ENCODE results near the gene APP. TPM values are rescaled to one million over a fixed set of nuclear protein-coding genes. Genes with fewer than 3 reads are reported as not detected.

APP gene
- total RNA-seq, 1 donor from 2014 or later = 257 TPM

- no peak for DNase-seq
These were observed 271.9 kb downstream of the APP start for GRCh38 chr21:25898671-25899070.

DNA sequence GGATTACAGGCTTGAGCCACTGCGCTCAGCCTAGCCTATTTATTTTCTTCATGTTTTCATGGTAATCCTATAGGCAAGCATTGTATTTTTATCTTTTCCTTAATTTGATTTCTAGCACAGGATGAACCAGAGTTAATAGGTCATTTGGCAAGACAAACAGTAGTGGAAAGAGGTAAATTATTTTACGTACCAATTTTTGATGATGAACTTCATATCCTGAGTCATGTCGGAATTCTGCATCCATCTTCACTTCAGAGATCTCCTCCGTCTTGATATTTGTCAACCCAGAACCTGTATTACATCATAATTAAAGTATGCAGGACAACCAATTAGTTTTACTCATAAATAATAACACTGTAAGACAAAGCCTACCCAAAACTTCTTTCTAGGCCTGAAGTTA is 273.2 kb downstream of the APP start:
- no peak for DNase-seq

GRCh38 chr21:25896501-25897056 is 274.0 kb downstream of the APP start:
- no peak for DNase-seq

GRCh38 chr21:25895565-25896205 is 274.9 kb downstream of the APP start:
- DNase-seq = peak; percentile 77

DNA sequence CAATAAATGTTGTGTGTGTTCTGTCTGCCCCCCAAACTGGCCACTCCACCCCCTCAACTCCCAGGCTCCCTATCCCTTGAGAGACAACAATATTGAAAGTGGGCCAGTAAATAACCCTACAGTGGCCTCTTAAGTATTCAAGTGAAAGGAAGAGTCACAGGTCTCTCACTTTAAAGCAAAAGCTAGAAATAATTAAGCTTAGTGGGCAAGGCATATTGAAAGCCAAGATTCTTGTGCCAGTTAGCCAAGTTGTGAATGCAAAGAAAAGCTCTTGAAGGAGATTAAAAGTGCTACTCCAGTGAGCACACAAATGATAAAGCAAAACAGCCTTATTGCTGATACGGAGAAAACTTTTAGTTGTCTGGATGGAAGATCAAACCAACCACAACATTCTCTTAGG is 277.4 kb downstream of the APP start:
- DNase-seq = no peak

- DNase-seq = no peak
These were observed 279.0 kb downstream of the APP start for GRCh38 chr21:25891596-25891995.

GRCh38 chr21:25890001-25890400 is 280.6 kb downstream of the APP start:
- no peak for DNase-seq

- DNase-seq = no peak
These were observed 281.9 kb downstream of the APP start for GRCh38 chr21:25888711-25889110.

GRCh38 chr21:25887646-25888306 is 282.8 kb downstream of the APP start:
- DNase-seq = no peak

DNA sequence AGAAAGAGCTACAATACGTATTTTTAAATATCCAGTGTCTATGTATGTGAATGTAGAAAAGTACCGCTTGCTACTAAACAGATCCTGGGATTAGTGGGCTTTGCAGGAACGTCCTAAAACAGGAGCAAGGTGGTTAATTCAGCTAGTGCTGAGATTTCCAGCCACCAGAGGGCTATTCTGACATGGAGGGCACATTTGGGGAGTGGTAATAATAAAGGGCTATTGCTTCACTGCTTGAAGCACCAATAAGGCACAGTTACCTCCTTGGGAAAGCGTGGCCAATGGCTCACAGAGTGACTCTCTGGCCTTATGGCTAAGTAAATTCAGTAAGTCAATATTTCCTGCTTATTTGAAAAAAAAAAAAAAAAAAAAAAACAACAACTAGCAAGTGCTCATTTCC is 283.4 kb downstream of the APP start:
- DNase-seq = no peak

DNA sequence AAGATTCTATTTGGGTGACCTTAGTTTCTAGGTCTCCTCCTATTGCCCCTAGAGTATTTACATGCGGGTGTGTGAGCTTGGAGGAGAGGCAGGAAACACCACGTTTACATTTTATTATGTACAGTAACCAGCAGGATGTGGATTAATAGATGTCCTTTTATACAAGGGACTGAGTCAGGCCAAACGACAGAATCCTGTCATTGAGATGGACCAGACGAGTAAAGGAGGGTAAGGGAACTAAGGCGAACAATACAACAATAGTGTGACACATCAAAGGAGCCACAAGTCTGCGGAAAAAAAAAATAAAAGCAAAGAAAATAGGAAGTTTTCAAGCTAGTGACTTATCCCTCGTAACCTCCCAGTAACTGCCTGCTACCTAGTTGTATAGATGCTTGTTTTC is 284.7 kb downstream of the APP start:
- no peak for DNase-seq

- DNase-seq = no peak
These were observed 285.2 kb downstream of the APP start for GRCh38 chr21:25885405-25885804.

DNA sequence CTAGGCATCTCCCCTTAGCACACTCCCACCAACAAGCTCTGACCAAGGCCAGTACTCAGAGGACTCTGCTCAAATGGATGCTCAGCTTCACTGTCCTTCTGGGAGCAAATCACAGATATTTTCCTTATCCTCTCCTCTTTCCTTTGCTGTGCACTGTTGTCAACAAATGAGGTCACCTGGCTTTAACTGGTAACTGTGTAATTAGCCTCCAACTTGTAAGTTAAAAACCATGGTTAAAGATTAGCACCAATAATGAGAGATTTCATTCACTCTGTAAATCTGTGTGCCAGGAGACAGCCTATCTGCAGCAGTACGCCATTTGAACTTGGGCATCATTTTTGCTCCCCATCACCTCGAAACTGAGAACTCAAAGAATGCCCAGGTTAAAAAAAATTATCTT is 286.3 kb downstream of the APP start:
- no peak for DNase-seq

DNA sequence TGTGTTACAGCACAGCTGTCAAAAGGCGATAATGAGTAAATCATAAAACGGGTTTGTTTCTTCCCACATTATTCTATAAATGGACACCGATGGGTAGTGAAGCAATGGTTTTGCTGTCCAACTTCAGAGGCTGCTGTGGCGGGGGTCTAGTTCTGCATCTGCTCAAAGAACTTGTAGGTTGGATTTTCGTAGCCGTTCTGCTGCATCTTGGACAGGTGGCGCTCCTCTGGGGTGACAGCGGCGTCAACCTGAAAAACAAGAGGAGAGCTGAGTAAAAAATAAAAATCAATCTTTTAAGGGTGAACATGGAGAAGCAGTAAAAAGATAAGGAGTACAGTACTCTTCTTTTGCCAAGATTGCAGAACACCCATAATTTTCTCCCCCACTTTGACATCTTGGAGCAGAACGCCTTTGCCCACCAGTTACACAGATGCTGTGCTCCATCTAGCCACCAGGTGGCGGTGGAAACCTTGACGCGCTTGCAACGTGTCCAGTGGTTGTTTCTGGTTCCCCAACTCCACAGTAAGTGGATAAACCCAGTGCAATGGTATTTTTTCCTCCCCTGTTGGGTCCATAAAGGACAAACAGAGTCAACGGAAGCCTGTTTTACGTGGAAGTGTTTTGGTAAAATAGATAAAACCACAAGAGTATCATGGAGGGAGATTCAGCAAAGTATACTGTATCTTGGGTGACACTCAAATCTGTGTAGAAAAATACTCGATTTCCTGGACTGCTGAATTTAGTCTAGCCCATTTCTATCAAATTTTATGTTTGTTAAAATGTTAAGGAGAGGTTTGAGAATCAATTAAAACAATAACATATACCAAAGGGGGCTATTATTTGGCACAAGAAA is 288.8 kb downstream of the APP start:
- DNase-seq = peak; percentile 18

- DNase-seq = no peak
These were observed 291.4 kb downstream of the APP start for GRCh38 chr21:25879203-25879602.

GRCh38 chr21:25878344-25878743 is 292.2 kb downstream of the APP start:
- DNase-seq = no peak

- no peak for DNase-seq
These were observed 298.3 kb downstream of the APP start for GRCh38 chr21:25872271-25872670.

- DNase-seq = no peak
These were observed 299.0 kb downstream of the APP start for GRCh38 chr21:25871566-25871965.

DNA sequence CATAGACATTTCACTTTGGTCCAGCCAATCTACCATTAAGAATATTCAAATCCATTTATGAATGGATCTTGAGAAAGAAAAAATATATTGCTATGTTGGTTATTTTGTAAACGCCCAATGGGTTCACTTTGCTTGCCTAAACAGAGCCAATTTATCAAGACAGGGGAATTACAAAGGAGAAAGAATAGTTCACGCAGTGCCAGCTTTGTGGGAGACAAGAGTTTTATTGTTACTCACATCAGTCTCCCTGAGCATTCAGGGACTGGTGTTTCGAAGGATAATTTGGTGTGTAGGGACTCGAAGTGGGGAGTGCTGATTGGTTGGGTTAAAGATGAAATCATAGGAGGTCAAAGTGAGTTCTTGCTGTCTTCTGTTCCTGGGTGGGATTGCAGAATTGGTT is 300.5 kb downstream of the APP start:
- no peak for DNase-seq

DNA sequence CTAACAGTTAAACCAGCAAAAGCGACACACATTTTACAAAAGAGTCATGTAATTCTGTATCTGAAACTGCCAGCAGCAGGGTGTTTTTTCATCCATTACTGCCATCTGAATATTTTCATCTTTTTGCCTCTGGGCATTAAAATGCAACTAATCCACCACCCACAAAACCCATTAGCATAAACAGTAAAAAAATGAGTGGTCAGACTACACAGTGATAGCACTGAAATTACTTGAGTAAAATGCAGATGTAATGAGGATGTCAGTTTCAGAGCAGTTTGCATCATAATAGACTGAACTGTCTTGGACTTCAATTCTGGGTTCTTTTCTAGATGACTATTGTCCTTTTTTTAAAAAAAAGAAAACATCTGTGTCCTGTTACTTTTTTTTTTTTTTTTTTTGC is 303.5 kb downstream of the APP start:
- DNase-seq = no peak

DNA sequence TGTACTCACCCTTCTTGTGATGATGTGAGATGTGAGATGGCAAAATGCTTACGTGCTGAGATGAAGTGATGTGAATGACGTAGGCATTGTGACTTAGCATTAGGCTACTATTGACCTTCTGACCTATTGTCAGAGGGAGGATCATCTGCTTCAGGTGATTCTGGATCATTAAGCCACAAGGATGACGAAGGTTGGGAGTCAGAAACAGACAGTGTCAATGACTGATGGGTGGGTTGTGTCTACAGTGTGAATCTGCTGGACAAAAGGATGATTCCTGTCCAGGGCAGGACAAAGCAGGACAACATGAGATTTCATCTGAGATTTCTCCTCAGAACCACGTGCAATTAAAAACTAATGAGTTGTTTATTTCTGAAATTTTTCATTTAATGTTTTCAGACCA is 306.8 kb downstream of the APP start:
- DNase-seq = no peak

DNA sequence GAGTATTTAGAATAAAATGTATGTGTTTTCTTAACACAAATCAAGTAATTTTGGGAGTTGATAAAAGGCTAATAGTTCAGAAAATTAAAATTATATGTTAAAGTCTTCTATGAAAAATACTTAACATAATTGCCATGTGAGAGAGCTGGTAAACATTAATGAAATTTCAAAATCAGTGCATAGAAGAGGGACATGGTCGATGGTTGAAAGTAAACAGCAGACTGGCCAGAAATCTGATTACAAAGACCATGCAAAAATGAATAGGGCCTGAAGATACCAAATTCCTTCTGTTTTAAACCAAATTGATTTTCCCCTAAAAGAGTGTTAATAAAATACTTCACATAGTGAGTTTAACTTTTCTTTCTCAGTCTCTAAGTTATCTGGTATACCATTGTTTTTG is 307.5 kb downstream of the APP start:
- no peak for DNase-seq

DNA sequence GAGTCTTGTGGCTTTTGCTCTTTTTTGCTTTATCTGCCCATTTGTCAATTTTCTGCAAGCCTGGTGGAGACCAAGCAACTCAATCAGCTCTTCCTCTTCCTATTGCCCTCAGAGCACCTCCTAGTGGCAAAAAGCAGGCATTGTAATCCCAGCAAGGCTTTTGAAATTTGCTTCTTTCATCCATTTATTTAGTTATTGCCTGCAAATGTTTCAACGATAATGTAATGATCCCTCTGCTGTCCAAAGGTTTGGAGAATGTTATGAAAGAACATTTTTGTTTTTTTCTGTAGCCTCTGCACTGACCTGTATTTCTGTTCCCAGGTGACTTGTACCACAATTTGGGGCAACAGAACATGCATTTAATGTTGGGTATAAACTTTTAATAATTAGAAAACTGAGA is 308.0 kb downstream of the APP start:
- DNase-seq = no peak
